Activated T-cell treated with anti-CD3 and anti-CD28 coated beads, Interleukin-2, amount 50 U/mL, for 72 hours (primary cell): ENCODE results near the gene SLC9A1. TPM values are rescaled to one million over a fixed set of nuclear protein-coding genes. Genes with fewer than 3 reads are reported as not detected.
"Not testable (repeated sequence)": the region's sequence is repeated elsewhere in the genome, so short reads cannot be mapped to it uniquely, and the experiment has no call there.

Experiments
- ATAC-seq, 2 donors: fragments of 150-1000 bp; cut with Tn5 transposase; replicated peaks in 1 of 2; 2 replicates each; pipeline ENCODE4 v1.10.0; 2021; ENCODE audit warnings: moderate library complexity in 2 of 2, mild to moderate bottlenecking in 1 of 2
- DNase-seq, 2 donors: peaks; one replicate each; pipeline ENCODE4 v3.0.0; 2021 to 2022; ENCODE audit warnings: mixed read lengths in 1 of 2
- H3K27ac Mint-ChIP-seq: one replicate; pipeline ENCODE4 v1.8.0; 2022; ENCODE audit warnings: mild to moderate bottlenecking, moderate library complexity, mixed read lengths
- H3K27me3 Mint-ChIP-seq: one replicate; pipeline ENCODE4 v1.8.0; 2022; ENCODE audit warnings: low read depth, mixed read lengths
- H3K36me3 Mint-ChIP-seq, 2 donors: one replicate each; pipeline ENCODE4 v1.8.0; 2022; ENCODE audit warnings: mixed read lengths in 2 of 2, mild to moderate bottlenecking in 1 of 2; ENCODE audit not compliant: insufficient read depth in 2 of 2
- H3K4me1 Mint-ChIP-seq: one replicate; pipeline ENCODE4 v1.8.0; 2022; ENCODE audit warnings: low read depth, mixed read lengths
- H3K4me3 Mint-ChIP-seq, 2 donors: one replicate each; pipeline ENCODE4 v1.8.0; 2022; ENCODE audit warnings: mild to moderate bottlenecking in 2 of 2, mixed read lengths in 2 of 2, moderate library complexity in 2 of 2
- H3K9me3 Mint-ChIP-seq, 2 donors: one replicate each; pipeline ENCODE4 v1.8.0; 2022; ENCODE audit warnings: mixed read lengths in 2 of 2
- total RNA-seq, 2 donors: library from RNA; stranded (reverse); gene quantifications; one replicate each; pipeline ENCODE4 v1.2.3, GENCODE V29; 2022

SLC9A1 gene
- total RNA-seq, 2 donors from 2014 or later, result 25.5 to 28.2 TPM

DNA sequence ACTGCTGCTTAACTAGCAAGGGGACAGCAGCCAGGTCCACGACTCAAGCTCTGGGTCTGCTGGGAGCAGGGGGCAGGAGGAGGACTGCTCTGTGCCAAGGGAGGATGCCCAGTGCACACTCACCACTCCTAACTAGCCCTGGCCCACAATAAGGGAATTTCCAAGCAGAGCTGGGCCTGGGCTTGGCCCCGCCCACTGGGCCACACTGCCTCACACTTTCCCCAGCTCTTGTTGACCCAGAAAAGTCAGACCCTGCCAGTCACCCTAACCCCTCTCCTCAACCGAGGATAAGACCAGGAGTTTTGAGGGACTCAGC lies 18.7 kb downstream of the SLC9A1 start:
- no peaks in the 10 kb centered on the region for H3K9me3 Mint-ChIP-seq
- peaks cover 0 to 3% of the 10 kb centered on the region in 2 donors for H3K36me3 Mint-ChIP-seq
- H3K4me1 Mint-ChIP-seq, result peaks cover 47% of the 10 kb centered on the region
- DNase-seq, result peak; percentile 53 to 60
- ATAC-seq, result peak; percentile 33 to 51
- H3K27ac Mint-ChIP-seq, result peak overlapping the region; percentile 99
- H3K27me3 Mint-ChIP-seq, result no peaks in the 10 kb centered on the region
- H3K4me3 Mint-ChIP-seq, result peak overlapping the region; percentile 91

DNA sequence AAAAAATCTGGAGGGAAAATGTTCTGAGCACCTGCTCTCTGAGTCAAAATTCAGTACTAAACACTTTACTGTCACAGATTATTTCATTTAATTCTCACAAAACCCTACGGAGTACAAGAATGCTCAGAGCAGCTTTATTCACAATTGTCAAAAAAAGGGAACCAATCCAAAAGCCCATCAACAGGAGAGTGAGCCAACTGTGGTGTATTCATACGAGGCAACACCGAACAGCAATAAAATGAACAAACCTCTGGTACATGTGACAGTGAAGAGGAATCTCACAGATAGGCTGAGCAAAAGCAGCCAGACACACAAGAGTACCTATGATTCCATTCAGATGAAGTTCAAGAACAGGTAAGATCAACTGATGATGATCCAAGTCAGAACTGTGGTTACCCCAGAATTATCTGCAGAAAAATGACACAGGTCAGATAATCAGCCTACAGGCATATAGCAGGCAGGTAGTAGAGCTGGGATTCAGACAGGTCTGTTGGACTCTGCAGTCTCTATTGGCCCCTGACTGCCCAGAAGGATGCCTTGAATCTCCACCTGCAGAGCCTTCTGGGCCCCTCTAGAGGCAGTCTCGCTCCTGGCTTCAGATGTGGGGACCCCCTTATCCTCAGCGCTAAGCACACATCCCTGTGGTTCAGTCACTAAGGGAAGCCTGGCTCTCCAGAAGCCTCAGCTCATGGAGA lies 19.2 kb downstream of the SLC9A1 start:
- Mint-ChIP-seq H3K27me3 (no peaks in the 10 kb centered on the region), H3K4me1 (peaks cover 46% of the 10 kb centered on the region), H3K9me3 (no peaks in the 10 kb centered on the region), H3K27ac (peak overlapping the region; percentile 49), H3K4me3 (peak overlapping the region; percentile 91), H3K36me3 (peaks cover 0 to 3% of the 10 kb centered on the region in 2 donors)
- ATAC-seq, result peak in 1 of 2 donors; percentile 1
- no peak for DNase-seq

DNA sequence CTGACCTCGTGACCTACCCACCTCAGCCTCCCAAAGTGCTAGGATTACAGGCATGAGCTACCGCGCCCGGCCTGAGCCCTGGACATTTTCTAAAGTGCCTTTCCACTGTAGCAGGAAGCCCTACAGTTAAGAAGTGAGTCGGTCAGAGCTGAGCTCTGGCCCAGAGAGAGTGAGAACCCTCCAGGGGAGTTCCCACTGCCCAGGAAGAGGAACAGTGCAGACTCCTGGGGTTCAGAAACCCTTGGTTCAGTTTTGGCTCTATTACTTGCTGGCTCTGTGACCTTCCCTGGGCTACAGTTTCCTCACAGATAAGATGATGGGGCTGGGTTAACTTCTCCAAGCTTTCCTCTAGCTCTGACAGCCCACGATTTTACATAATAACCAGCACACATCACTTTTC lies 20.9 kb downstream of the SLC9A1 start:
- Mint-ChIP-seq H3K9me3 (no peaks in the 10 kb centered on the region), H3K36me3 (peaks cover 0 to 3% of the 10 kb centered on the region in 2 donors), H3K4me1 (peaks cover 37% of the 10 kb centered on the region), H3K27ac (no peak overlapping the region), H3K27me3 (no peaks in the 10 kb centered on the region), H3K4me3 (no peak overlapping the region)
- no peak for DNase-seq
- ATAC-seq, result no peak

DNA sequence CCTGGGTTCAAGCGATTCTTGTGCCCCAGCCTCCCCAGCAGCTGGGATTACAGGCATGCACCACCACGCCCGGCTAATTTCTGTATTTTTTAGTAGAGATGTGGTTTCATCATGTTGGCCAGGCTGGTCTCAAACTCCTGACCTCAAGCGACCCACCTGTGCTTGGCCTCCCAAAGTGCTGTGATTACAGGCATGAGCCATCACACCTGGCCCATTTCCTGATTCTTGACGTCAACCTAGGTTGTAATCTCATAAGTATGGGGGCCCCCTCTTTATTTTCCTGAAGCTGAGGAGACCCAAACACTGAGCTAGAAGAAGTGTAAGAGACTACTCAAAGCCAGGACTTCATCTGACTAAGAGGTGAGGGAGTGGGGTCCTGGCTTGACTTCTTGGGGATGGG lies 21.8 kb downstream of the SLC9A1 start:
- Mint-ChIP-seq H3K27me3 (no peaks in the 10 kb centered on the region), H3K9me3 (no peaks in the 10 kb centered on the region), H3K4me3 (no peak overlapping the region), H3K27ac (no peak overlapping the region), H3K36me3 (peaks cover 0 to 3% of the 10 kb centered on the region in 2 donors), H3K4me1 (peaks cover 32% of the 10 kb centered on the region)
- no peak for ATAC-seq
- no peak for DNase-seq

DNA sequence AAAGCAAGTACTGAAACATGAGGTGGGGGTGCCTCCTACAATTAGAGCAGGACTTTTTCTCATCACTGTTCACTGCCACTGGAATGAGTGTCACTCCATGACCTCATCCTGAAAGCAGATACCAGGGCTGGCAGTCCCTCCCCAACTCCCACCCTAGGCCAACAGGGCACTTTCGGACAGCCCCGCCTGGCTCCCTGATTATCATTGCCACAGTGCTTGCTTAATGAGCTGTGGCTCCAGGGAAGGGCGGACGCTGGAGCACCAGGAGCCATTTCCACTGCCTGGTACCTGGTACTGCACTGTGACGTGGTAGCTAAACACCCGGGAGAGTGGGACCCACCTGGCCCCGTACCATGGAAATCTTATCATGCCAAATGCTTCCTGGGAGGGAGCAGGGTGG lies 22.3 kb downstream of the SLC9A1 start:
- Mint-ChIP-seq H3K36me3 (peaks cover 0 to 3% of the 10 kb centered on the region in 2 donors), H3K4me1 (peaks cover 27% of the 10 kb centered on the region), H3K9me3 (no peaks in the 10 kb centered on the region), H3K4me3 (no peak overlapping the region), H3K27ac (no peak overlapping the region), H3K27me3 (no peaks in the 10 kb centered on the region)
- ATAC-seq (no peak), DNase-seq (no peak)

DNA sequence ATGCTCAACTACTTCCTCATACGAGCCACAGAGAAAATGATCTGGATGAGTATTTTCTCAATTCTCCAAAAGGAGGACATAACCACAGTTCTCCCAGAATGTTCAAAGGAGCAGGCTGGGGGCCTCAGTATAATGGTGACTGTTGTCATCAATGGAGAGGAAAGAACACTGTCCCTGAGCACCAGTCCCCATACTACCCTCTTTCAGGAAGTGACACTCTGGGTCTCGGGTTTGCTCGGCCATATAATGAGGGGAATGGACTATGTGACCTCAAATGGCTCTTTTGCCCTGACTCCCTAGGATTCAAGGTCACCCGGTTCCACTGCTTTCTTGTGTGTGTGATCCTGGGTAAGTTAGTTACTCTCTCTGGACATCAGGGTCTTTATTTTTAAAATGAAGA lies 22.8 kb downstream of the SLC9A1 start:
- Mint-ChIP-seq H3K27me3 (no peaks in the 10 kb centered on the region), H3K36me3 (peaks cover 0 to 3% of the 10 kb centered on the region in 2 donors), H3K9me3 (no peaks in the 10 kb centered on the region), H3K27ac (no peak overlapping the region), H3K4me1 (peaks cover 22% of the 10 kb centered on the region), H3K4me3 (no peak overlapping the region)
- ATAC-seq, result no peak
- DNase-seq, result no peak

DNA sequence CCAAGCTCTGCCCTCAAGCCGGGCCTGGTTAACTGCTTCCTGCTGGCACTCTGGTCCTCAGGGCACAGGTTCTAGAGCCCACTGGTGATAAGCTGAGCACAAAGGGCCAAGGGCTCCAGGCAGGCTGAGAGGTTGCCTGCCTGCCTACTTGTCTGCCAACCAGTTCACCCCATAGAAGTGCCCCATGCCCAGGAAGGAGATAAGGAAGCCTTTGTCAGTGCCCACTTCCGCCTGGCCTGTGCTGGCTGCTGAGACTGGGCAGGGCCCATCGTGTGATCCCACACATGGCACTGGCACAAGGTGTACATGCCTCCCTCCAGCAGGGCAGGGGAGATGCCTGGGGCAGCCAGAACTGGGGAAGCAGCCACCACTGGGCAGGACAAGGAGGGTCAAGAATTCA lies 24.1 kb downstream of the SLC9A1 start:
- Mint-ChIP-seq H3K4me1 (peaks cover 9% of the 10 kb centered on the region), H3K27ac (no peak overlapping the region), H3K36me3 (peaks cover 0 to 3% of the 10 kb centered on the region in 2 donors), H3K27me3 (no peaks in the 10 kb centered on the region), H3K4me3 (no peak overlapping the region), H3K9me3 (no peaks in the 10 kb centered on the region)
- ATAC-seq (no peak), DNase-seq (no peak)

DNA sequence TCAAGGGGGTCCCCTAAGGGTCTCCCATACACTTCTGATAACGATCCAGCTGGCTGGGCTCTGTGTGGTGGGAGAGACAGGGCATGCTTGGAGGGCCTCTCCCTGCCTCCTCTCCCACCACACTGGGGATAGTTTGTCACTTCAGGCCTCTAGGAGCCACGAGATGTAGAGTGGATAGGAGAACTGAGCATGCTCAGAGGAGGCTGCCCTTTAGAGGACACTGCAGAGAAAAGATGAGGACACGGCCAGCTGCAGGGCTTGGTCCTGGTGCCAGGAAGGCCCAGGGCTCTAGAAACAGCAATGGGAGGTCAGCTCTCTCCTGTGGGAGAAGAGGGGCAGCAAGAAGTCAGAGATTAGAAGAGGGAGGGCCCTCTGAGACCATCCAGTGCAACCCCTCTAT lies 25.7 kb downstream of the SLC9A1 start:
- Mint-ChIP-seq H3K9me3 (no peaks in the 10 kb centered on the region), H3K36me3 (no peaks in the 10 kb centered on the region), H3K27ac (no peak overlapping the region), H3K4me1 (peaks cover 4% of the 10 kb centered on the region), H3K27me3 (no peaks in the 10 kb centered on the region), H3K4me3 (no peak overlapping the region)
- DNase-seq (no peak), ATAC-seq (no peak)

DNA sequence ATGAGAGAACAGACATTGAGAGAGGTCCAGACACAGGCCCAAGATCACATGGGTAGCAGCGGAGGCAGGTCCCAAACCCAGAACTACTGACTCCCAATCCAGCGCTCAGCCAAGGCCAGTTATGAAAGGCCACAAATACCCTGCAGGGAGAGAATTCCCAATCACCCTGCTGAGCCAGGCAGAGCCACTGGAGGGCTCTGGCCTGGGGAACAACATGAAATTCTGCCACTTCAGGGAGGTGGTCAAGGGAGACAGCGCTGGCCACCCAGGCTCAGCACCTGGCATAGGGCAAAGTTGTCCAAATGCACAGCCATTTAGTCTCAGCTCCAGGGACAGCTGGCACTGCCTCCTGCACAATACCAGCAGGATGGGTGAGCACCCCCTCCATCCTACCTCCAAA lies 27.5 kb downstream of the SLC9A1 start:
- ATAC-seq (no peak), DNase-seq (no peak)
- Mint-ChIP-seq H3K27me3 (no peaks in the 10 kb centered on the region), H3K27ac (no peak overlapping the region), H3K9me3 (no peaks in the 10 kb centered on the region), H3K4me3 (no peak overlapping the region), H3K4me1 (no peaks in the 10 kb centered on the region), H3K36me3 (no peaks in the 10 kb centered on the region)

DNA sequence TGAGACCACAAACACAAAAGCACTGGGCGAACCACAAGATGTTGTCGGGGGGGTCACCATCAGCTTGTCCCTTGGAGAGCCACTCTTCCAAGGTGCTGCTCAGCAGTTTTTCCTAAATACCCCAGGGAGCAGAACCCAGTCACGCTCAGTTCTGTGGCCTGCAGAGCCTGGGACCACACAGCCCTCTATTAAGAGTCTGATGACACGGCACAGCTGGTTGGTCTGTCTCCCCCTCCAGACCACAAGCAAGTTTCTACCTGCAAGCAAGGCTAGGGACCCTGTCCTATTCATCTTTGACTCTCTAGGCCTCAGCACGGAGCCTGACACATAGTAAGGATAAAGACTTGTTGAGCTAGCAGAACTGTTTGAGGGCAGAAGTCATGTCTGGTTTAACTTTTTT lies 28.5 kb downstream of the SLC9A1 start:
- H3K36me3 Mint-ChIP-seq, result no peaks in the 10 kb centered on the region
- H3K27ac Mint-ChIP-seq, result no peak overlapping the region
- H3K9me3 Mint-ChIP-seq, result no peaks in the 10 kb centered on the region
- no peak overlapping the region for H3K4me3 Mint-ChIP-seq
- no peak for DNase-seq
- no peak for ATAC-seq
- H3K27me3 Mint-ChIP-seq, result no peaks in the 10 kb centered on the region
- peaks cover 7% of the 10 kb centered on the region for H3K4me1 Mint-ChIP-seq

DNA sequence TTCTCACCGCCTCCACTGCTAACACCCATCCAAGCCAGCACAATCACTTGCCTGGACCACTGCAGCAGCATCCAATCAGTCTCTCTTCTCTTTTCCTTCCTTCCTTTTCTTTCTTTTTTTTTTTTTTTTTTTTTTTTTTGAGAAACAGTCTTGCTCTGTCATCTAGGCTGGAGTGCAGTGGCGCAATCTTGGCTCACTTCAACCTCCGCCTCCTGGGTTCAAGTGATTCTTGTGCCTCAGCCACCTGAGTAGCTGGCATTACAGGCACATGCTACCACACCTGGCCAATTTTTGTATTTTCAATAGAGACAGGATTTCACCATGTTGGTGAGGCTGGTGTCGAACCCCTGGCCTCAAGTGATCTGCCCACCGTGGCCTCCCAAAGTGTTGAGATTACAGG lies 29.8 kb downstream of the SLC9A1 start:
- DNase-seq, ATAC-seq, H3K4me1 Mint-ChIP-seq, H3K27ac Mint-ChIP-seq, H3K9me3 Mint-ChIP-seq, H3K36me3 Mint-ChIP-seq, H3K4me3 Mint-ChIP-seq, H3K27me3 Mint-ChIP-seq: not testable (repeated sequence)

DNA sequence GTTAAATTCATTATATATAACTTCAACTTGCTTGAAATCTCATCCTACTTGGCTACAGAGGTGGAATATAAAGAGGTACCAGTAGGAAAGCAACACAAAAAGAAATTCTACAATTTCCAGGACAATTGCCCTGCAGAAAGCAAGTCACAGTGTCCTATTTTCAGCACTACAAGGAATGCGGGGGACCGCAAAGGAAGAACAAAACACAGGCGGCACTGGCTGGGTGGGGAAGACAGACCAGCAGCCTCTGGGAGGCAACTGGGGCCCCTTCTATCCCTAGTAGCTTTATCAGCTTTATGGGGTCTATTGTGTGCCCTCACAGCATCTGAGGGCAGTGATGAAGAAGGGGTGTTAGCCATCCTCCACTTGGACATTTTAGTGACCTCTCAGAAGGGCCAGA lies 30.5 kb downstream of the SLC9A1 start:
- DNase-seq, result no peak
- no peaks in the 10 kb centered on the region for H3K36me3 Mint-ChIP-seq
- peaks cover 7% of the 10 kb centered on the region for H3K4me1 Mint-ChIP-seq
- ATAC-seq, result no peak
- no peak overlapping the region for H3K4me3 Mint-ChIP-seq
- no peaks in the 10 kb centered on the region for H3K27me3 Mint-ChIP-seq
- H3K9me3 Mint-ChIP-seq, result no peaks in the 10 kb centered on the region
- H3K27ac Mint-ChIP-seq, result peak overlapping the region; percentile 24

DNA sequence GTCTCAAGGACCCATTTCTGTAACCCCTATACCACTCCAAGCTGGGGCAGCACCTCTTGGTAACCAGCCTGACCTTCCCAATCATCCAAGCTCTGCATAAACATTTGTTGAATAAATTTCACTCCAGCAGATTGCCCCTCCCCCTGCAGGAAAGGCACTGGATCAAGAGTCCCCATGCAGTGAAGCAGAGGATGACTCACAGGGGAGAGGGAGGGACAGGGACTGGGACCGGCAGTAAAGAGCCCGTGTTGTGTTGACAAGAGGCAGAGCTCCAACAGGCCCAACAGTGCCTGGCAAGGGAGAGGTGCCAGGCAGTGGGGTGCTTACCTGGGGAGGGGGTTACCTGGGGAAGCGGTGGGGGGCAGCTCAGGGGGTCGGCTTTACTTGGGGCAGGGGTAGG lies 32.3 kb downstream of the SLC9A1 start:
- ATAC-seq (no peak), DNase-seq (no peak)
- no peak overlapping the region for H3K4me3 Mint-ChIP-seq
- H3K9me3 Mint-ChIP-seq, result no peaks in the 10 kb centered on the region
- H3K4me1 Mint-ChIP-seq, result peaks cover 7% of the 10 kb centered on the region
- H3K27me3 Mint-ChIP-seq, result no peaks in the 10 kb centered on the region
- no peak overlapping the region for H3K27ac Mint-ChIP-seq
- H3K36me3 Mint-ChIP-seq, result no peaks in the 10 kb centered on the region

DNA sequence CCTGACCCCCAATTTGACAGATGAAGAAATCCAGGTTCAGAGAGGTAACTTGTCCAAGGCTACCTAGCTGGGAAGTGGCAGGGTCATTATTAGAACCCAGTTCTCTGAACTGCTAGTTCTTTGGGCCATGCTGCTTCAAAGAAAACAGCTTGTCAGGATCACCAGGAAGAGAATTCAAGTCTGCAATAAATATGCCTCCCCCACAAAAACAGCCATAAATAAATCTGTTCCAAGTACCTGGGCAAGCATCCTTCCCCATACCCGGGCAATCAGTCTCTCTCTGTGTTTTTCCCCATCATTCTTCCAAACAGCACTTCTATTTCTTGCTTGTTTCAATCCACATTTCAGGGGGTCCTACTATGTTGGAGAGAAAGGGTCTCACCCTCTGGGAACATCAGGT lies 34.1 kb downstream of the SLC9A1 start:
- Mint-ChIP-seq H3K27ac (no peak overlapping the region), H3K4me1 (peaks cover 14% of the 10 kb centered on the region), H3K4me3 (no peak overlapping the region), H3K36me3 (no peaks in the 10 kb centered on the region), H3K27me3 (no peaks in the 10 kb centered on the region), H3K9me3 (no peaks in the 10 kb centered on the region)
- no peak for DNase-seq
- ATAC-seq, result no peak
